Neural cell (in vitro differentiated cells): ENCODE measurements around the gene GNAS. TPM values are rescaled to one million over a fixed set of nuclear protein-coding genes. Genes with fewer than 3 reads are reported as not detected.
"Not testable (repeated sequence)": the region's sequence is repeated elsewhere in the genome, so short reads cannot be mapped to it uniquely, and the experiment has no call there.

ENCODE experiments used
- H2AFZ ChIP-seq: fragments of 200-600, 300-800 bp; sonication (generic), shearing (Covaris generic); 2 replicates; pipeline ENCODE4 v1.6.0; 2014; ENCODE audit warnings: low read depth, mild to moderate bottlenecking, antibody characterized with exemption, low read length, moderate library complexity
- H3F3A ChIP-seq: fragments of 200-600 bp; shearing (Covaris generic); 2 replicates; pipeline ENCODE4 v1.6.1; 2016; ENCODE audit warnings: mild to moderate bottlenecking, moderate library complexity, mixed read lengths, antibody characterized with exemption, low read length; ENCODE audit not compliant: insufficient read depth, poor library complexity, severe bottlenecking
- H3K27ac ChIP-seq: fragments of 200-600, 300-800 bp; sonication (generic), shearing (Covaris generic); 2 replicates; pipeline ENCODE4 v1.5.1; 2014; ENCODE audit warnings: mild to moderate bottlenecking, low read length, moderate library complexity
- H3K27me3 ChIP-seq: fragments of 300-800, 200-600 bp; sonication (generic), shearing (Covaris generic); 2 replicates; pipeline ENCODE4 v1.6.0; 2014; ENCODE audit warnings: mild to moderate bottlenecking, low read depth, low read length, moderate library complexity; ENCODE audit not compliant: insufficient read depth
- H3K36me3 ChIP-seq: fragments of 300-800, 200-600 bp; sonication (generic), shearing (Covaris generic); 2 replicates; pipeline ENCODE4 v1.5.1; 2014; ENCODE audit warnings: mild to moderate bottlenecking, antibody characterized with exemption, low read length, moderate library complexity; ENCODE audit not compliant: insufficient read depth
- H3K4me2 ChIP-seq: fragments of 300-800, 200-600 bp; sonication (generic), shearing (Covaris generic); 2 replicates; pipeline ENCODE4 v1.6.0; 2014; ENCODE audit warnings: mild to moderate bottlenecking, low read length
- H3K4me3 ChIP-seq: fragments of 300-800, 200-600 bp; sonication (generic), shearing (Covaris generic); 2 replicates; pipeline ENCODE4 v1.5.1; 2014; ENCODE audit warnings: mild to moderate bottlenecking, low read length, moderate library complexity
- H3K79me2 ChIP-seq: fragments of 200-600 bp; shearing (Covaris generic); replicated peaks from 2 replicates; pipeline ENCODE4 v1.6.0; 2014; ENCODE audit warnings: mild to moderate bottlenecking, low read length, moderate library complexity; ENCODE audit not compliant: insufficient read depth
- H3K9ac ChIP-seq: fragments of 300-800, 200-600 bp; sonication (generic), shearing (Covaris generic); 2 replicates; pipeline ENCODE4 v1.6.1; 2016; ENCODE audit warnings: mild to moderate bottlenecking, low read length, mixed read lengths
- H3K9me2 ChIP-seq: fragments of 200-600 bp; shearing (Covaris generic); 2 replicates; pipeline ENCODE4 v1.6.1; 2016; ENCODE audit warnings: mild to moderate bottlenecking, low read length, mixed read lengths; ENCODE audit not compliant: insufficient read depth
- H3K9me3 ChIP-seq: fragments of 200-600, 300-800 bp; sonication (generic), shearing (Covaris generic); 2 replicates; pipeline ENCODE4 v1.6.1; 2016; ENCODE audit warnings: mild to moderate bottlenecking, mixed run types, low read length, moderate library complexity, mixed read lengths
- H4K20me1 ChIP-seq: fragments of 200-600 bp; shearing (Covaris generic); 2 replicates; pipeline ENCODE4 v1.6.1; 2016; ENCODE audit warnings: mild to moderate bottlenecking, mixed run types; ENCODE audit not compliant: insufficient read depth
- EP300 ChIP-seq: fragments of 450-650 bp; conservative IDR thresholded peaks from 2 replicates; pipeline ENCODE4 v1.6.1; 2014; ENCODE audit warnings: antibody characterized with exemption, mild to moderate bottlenecking, moderate library complexity; ENCODE audit not compliant: poor library complexity, severe bottlenecking
- EZH2 ChIP-seq: fragments of 200-600, 300-800 bp; shearing (Covaris generic), sonication (generic); IDR thresholded peaks from 2 replicates; pipeline ENCODE4 v1.6.1; 2014; ENCODE audit warnings: antibody characterized with exemption, low read length, borderline replicate concordance, mild to moderate bottlenecking; ENCODE audit not compliant: insufficient read depth, poor library complexity, severe bottlenecking
- MXI1 ChIP-seq: fragments of 450-650 bp; conservative IDR thresholded peaks from 2 replicates; pipeline ENCODE4 v1.6.1; 2014; ENCODE audit warnings: antibody characterized with exemption, mild to moderate bottlenecking; ENCODE audit not compliant: poor library complexity, severe bottlenecking
- POLR2AphosphoS5 ChIP-seq: IDR thresholded peaks from 2 replicates; pipeline ENCODE4 v1.6.1; 2012
- RAD21 ChIP-seq: fragments of 450-650 bp; conservative IDR thresholded peaks from 2 replicates; pipeline ENCODE4 v1.6.1; 2014; ENCODE audit warnings: antibody characterized with exemption, mild to moderate bottlenecking, moderate library complexity
- SMC3 ChIP-seq: fragments of 450-650 bp; conservative IDR thresholded peaks from 2 replicates; pipeline ENCODE4 v1.6.1; 2014; ENCODE audit warnings: antibody characterized with exemption, mild to moderate bottlenecking, moderate library complexity; ENCODE audit not compliant: poor library complexity
- TAF1 ChIP-seq: IDR thresholded peaks from 2 replicates; pipeline ENCODE4 v1.6.1; 2012; ENCODE audit warnings: low read depth
- polyA plus RNA-seq: library from polyadenylated mRNA; depleted of rRNA; stranded (reverse); fragments of >200 nt; gene quantifications from 2 replicates; pipeline ENCODE4 v1.2.3, GENCODE V29; 2014
- TF ChIP-seq, protein P1 (sequence below): IDR thresholded peaks from 2 replicates; pipeline ENCODE4 v1.6.1; 2012; ENCODE audit warnings: borderline replicate concordance
- TF ChIP-seq, protein P2 (sequence below): fragments of 450-650 bp; IDR thresholded peaks from 2 replicates; pipeline ENCODE4 v1.5.1; 2014; ENCODE audit warnings: antibody characterized with exemption, mild to moderate bottlenecking, moderate library complexity; ENCODE audit not compliant: poor library complexity, severe bottlenecking

Gene GNAS
- polyA plus RNA-seq, 1 donor from 2014 or later = 958 TPM

DNA sequence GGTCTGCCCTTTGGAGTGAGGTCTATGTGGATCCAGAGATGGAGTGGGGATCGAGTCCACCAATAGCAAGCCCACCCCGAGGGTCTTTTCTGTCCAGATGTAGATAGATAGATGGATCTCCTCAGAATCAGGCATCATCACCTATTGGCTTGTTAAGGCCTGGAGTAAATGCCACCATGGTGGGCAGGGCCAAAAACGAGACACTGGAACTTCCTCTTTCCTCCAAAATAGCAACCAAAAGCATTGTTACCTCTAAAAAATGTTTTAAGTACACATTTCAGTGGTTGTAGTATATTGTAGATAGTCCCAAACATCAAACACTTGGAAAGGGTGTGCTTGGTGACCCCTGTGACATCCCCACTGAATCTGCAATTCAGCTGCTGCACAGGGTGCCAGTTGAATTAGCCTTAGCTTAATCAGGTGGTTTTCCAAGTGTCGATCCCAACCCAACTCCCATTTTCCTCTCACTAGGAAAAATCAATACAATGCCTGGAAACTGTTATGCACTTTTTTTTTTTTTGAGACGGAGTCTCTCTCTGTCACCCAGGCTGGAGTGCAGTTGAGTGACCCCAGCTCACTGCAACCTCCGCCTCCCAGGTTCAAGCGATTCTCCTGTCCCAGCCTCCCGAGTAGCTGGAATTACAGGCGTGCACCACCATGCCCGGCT, 93.6 kb downstream of the GNAS start:
- Histone ChIP-seq H3K9me3 (no peaks in the 10 kb centered on the region), H3K36me3 (no peaks in the 10 kb centered on the region), H4K20me1 (no peaks in the 10 kb centered on the region), H3K4me2 (no peak overlapping the region), H3F3A (no peaks in the 10 kb centered on the region), H3K9me2 (no peaks in the 10 kb centered on the region), H3K79me2 (no peaks in the 10 kb centered on the region), H3K9ac (no peak overlapping the region), H2AFZ (no peak overlapping the region), H3K27ac (no peak overlapping the region), H3K4me3 (no peak overlapping the region), H3K27me3 (no peaks in the 10 kb centered on the region)
- TF ChIP-seq MXI1 (no peak), POLR2AphosphoS5 (no peak), EZH2 (no peak), SMC3 (no peak), RAD21 (no peak), TAF1 (no peak), EP300 (no peak)
- TF ChIP-seq, protein P1, sequence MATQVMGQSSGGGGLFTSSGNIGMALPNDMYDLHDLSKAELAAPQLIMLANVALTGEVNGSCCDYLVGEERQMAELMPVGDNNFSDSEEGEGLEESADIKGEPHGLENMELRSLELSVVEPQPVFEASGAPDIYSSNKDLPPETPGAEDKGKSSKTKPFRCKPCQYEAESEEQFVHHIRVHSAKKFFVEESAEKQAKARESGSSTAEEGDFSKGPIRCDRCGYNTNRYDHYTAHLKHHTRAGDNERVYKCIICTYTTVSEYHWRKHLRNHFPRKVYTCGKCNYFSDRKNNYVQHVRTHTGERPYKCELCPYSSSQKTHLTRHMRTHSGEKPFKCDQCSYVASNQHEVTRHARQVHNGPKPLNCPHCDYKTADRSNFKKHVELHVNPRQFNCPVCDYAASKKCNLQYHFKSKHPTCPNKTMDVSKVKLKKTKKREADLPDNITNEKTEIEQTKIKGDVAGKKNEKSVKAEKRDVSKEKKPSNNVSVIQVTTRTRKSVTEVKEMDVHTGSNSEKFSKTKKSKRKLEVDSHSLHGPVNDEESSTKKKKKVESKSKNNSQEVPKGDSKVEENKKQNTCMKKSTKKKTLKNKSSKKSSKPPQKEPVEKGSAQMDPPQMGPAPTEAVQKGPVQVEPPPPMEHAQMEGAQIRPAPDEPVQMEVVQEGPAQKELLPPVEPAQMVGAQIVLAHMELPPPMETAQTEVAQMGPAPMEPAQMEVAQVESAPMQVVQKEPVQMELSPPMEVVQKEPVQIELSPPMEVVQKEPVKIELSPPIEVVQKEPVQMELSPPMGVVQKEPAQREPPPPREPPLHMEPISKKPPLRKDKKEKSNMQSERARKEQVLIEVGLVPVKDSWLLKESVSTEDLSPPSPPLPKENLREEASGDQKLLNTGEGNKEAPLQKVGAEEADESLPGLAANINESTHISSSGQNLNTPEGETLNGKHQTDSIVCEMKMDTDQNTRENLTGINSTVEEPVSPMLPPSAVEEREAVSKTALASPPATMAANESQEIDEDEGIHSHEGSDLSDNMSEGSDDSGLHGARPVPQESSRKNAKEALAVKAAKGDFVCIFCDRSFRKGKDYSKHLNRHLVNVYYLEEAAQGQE = no peak
- TF ChIP-seq, protein P2, sequence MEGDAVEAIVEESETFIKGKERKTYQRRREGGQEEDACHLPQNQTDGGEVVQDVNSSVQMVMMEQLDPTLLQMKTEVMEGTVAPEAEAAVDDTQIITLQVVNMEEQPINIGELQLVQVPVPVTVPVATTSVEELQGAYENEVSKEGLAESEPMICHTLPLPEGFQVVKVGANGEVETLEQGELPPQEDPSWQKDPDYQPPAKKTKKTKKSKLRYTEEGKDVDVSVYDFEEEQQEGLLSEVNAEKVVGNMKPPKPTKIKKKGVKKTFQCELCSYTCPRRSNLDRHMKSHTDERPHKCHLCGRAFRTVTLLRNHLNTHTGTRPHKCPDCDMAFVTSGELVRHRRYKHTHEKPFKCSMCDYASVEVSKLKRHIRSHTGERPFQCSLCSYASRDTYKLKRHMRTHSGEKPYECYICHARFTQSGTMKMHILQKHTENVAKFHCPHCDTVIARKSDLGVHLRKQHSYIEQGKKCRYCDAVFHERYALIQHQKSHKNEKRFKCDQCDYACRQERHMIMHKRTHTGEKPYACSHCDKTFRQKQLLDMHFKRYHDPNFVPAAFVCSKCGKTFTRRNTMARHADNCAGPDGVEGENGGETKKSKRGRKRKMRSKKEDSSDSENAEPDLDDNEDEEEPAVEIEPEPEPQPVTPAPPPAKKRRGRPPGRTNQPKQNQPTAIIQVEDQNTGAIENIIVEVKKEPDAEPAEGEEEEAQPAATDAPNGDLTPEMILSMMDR = no peak

- H3F3A ChIP-seq, H3K36me3 ChIP-seq, H4K20me1 ChIP-seq, H3K9me2 ChIP-seq, H3K27me3 ChIP-seq, H3K4me3 ChIP-seq, H3K79me2 ChIP-seq, H2AFZ ChIP-seq, H3K9ac ChIP-seq, H3K4me2 ChIP-seq, H3K9me3 ChIP-seq, H3K27ac ChIP-seq: not testable (repeated sequence)
Observed at GRCh38 chr20:58947797-58948388, 95.4 kb downstream of the GNAS start.

GRCh38 chr20:58950603-58951002, 98.1 kb downstream of the GNAS start:
- no peak overlapping the region for H3K27ac ChIP-seq
- H3K79me2 ChIP-seq = no peaks in the 10 kb centered on the region
- H3K4me3 ChIP-seq = no peak overlapping the region
- no peak overlapping the region for H3K9ac ChIP-seq
- no peaks in the 10 kb centered on the region for H3K27me3 ChIP-seq
- no peak overlapping the region for H2AFZ ChIP-seq
- no peaks in the 10 kb centered on the region for H3K9me2 ChIP-seq
- H3K9me3 ChIP-seq = no peaks in the 10 kb centered on the region
- no peak for TF ChIP-seq RAD21
- TF ChIP-seq MXI1 = no peak
- TF ChIP-seq EP300 = no peak
- TF ChIP-seq POLR2AphosphoS5 = no peak
- TF ChIP-seq, protein P1 = no peak
- H3K36me3 ChIP-seq = no peaks in the 10 kb centered on the region
- H3F3A ChIP-seq = no peaks in the 10 kb centered on the region
- H3K4me2 ChIP-seq = no peak overlapping the region
- no peaks in the 10 kb centered on the region for H4K20me1 ChIP-seq
